Limb (tissue), 2 donors: ENCODE data around the gene DNAJC6.
"Not testable (repeated sequence)": the region's sequence is repeated elsewhere in the genome, so short reads cannot be mapped to it uniquely, and the experiment has no call there.

Source experiments
- DNase-seq, 2 donors: peaks; one replicate each; pipeline ENCODE4 v3.0.0-alpha.2; 2016; ENCODE audit errors: extremely low spot score in 2 of 2

The DNAJC6 gene

DNA sequence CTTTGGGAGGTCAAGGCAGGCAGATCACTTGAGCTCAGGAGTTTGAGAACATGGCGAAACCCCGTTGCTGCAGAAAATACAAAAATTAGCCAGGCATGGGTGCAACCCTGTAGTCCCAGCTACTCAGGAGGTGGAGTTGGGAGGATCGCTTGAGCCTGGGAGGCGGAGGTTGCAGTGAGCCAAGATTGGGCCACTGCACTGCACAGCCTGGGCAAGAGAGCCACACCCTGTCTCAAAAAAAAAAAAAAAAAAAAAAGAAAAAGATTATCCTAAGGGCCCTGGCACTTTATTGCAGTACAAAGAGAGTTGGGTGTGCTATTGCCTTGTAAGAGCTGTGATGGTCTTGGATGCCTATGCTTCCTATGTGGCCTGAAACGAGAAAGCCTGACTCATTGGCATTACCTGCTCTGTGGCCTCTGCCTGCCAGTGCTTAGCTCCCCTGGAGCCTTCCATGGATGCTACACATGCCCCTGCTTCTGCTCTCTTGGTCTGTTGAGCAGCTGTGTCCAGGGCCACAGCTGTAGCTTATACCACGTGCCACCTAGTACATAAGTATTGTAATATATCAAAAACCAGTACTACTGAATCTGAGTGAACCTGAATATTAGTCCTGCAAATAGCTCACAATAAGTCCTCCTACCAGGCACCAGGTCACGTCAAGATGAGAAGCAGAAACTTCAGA, 45.8 kb downstream of the DNAJC6 start:
- DNase-seq, result no peak

GRCh38 chr1:65357291-65357960, 48.1 kb downstream of the DNAJC6 start:
- DNase-seq, result no peak

DNA sequence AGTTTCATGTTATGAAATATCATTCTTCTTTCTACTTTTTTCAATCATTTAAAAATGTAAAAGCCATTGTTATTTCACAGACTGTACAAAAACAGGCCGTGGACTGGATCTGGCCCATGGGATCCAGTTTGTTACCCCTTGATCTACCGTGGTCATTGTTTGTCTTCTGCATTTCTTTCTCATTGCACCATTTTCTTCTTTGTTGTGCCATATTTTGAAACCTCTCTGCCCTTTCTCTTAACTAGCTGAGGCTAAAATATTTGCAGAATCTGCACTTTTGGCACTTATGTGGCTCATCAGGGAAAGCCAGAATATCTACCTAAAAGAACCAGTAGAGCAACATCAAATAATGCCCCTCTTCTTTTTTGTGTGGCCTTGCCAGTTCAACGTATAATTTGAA, 50.5 kb downstream of the DNAJC6 start:
- no peak for DNase-seq

- no peak for DNase-seq
Observed at GRCh38 chr1:65360648-65361047, 51.3 kb downstream of the DNAJC6 start.

GRCh38 chr1:65362545-65362944, 53.2 kb downstream of the DNAJC6 start:
- no peak for DNase-seq

- DNase-seq, result no peak
Observed at GRCh38 chr1:65363484-65363883, 54.1 kb downstream of the DNAJC6 start.

GRCh38 chr1:65368403-65368802, 59.1 kb downstream of the DNAJC6 start:
- DNase-seq, result no peak

- DNase-seq, result no peak
Observed at GRCh38 chr1:65371544-65371943, 62.2 kb downstream of the DNAJC6 start.

- DNase-seq, result no peak
Observed at GRCh38 chr1:65372557-65372956, 63.2 kb downstream of the DNAJC6 start.

DNA sequence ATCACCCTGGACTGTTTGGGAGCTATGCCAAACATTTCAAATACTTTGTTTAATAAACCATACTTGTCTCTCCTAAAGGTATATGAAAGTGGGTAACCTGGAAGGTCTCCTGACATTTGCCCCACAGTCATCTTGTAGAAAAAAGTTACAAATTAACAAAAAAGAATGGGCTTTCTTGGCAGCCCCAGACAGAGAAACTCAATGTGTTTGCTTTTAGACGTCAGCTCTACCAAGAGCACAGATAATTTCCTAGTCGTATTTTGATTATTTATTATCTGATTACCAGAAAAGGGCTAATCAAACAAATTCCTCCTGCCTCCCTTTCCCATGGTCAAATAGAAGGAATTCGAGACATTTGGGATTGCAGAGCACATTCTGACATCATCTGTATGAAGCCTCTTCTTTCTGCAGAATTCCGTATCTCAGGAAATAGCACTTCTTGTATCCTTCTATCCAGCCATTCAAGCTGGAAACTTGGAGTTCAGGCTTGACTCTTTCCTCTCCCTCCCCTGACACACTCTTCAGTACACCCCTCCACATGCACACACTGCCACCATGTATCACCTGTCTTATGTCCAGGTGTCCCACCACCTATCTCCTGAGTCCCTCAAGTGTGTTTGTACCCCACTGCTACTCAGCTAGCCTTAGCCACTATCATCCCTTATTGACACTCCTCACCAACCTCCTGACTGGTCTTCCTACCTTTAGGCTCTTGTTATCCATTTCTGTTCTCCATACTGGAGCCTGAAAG, 68.3 kb downstream of the DNAJC6 start:
- DNase-seq, result no peak

- DNase-seq, result no peak
Observed at GRCh38 chr1:65378247-65378946, 69.1 kb downstream of the DNAJC6 start.

DNA sequence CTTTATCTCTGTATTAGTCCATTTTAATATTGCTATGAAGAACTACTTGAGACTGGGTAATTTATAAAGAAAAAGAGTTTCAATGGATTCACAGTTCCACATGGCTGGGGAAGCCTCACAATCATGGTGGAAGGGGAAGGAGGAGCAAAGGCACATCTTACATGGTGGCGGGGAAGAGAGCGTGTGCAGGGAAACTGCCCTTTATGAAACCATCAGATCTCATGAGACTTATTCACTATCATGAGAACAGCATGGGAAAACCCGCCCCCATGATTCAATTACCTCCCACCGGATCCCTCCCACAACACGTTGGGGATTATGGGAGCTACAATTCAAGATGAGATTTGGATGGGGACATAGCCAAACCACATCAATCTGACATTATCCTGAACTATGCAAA, 75.1 kb downstream of the DNAJC6 start:
- DNase-seq, result not testable (repeated sequence)

- DNase-seq, result no peak
Observed at GRCh38 chr1:65386439-65386838, 77.1 kb downstream of the DNAJC6 start.

DNA sequence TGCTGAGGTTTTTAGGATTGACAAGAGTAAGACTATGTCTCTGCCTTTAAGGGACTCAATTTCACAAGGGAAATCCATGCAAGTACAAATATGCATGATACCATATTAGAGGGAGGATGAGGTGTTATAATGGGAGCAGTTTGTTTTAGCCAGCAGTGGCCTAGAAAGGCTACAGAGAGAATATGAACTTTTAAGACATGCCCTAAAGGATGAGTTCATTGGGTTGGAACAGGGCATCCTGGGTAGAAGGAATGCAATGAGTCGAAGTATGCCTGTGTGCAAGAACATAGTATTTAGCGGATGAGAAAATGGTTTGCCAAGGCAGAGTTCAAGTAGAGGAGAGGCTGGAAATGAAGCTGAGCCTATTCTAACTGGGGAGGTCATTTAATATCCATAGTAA, 78.5 kb downstream of the DNAJC6 start:
- no peak for DNase-seq

DNA sequence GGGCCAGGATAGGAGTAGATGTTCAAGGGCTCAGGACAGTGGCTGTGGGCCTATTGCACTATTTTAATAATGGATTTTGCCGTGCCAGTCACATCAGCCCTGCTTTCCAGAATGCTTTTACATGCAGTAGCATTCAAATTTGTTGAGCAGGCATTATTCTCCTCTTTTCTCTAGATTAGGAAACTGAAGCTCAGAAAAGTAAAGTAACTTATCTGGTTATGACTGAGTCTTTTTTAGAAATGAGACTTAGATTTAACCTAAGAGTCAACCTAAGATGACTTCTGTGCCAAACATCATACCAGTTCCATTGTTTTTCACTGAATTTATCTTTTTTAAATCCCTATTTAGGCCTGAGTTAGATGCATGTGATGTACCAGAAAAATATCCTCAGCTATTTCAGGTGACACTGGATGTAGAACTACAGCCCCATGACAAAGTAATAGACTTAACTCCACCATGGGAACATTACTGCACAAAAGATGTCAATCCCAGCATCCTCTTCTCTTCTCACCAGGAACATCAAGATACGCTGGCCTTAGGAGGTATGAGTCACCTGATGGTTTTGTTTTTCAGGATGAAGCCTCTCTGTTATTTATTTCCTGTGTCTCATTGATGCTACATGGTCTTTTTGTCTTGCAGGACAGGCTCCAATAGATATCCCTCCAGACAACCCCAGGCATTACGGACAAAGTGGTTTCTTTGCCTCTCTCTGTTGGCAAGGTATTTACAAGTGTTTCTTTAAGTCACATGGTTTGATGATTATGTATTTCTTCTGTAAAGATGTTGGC, 79.8 kb downstream of the DNAJC6 start:
- DNase-seq, result no peak

GRCh38 chr1:65392497-65392896, 83.2 kb downstream of the DNAJC6 start:
- DNase-seq, result no peak

DNA sequence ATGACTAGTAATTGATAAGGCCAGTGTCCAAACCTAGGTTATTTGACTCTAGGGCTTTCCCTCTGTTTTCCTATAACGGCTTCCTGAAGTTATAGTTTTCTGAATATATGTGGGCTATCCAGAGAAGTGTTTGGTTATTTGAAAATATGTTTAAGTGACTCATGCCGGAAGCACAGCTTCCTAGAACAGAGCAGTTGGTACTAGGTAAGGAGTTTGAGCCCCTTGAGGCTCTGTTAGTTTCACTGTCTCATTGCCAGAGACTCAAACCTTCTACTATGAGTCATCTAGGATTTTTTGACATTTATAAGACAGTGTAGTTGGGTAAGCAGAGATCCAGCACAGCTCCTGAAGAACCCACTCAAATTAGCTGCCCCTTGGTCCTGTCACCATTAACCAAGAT, 84.0 kb downstream of the DNAJC6 start:
- no peak for DNase-seq

DNA sequence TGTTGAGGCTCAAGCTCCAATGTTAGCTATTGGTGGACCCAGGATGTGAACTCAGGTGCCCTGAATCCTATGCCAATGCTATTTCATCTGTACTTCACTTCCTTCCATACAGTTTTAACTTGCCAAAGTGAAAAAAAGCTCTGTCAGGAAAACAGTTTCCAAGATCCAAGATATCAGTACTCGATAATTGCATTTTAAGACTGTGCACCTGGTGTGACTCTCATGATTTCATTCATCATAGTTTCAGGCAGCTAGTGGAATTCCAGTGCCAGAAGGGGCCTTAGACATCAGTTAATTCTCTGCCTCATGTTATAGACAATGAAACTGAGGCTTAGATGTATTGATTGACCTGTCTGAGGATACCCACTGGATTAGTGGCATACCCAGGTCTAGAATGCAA, 84.6 kb downstream of the DNAJC6 start:
- no peak for DNase-seq

GRCh38 chr1:65395887-65396612, 86.7 kb downstream of the DNAJC6 start:
- DNase-seq, result no peak

- no peak for DNase-seq
Observed at GRCh38 chr1:65398083-65398482, 88.7 kb downstream of the DNAJC6 start.

GRCh38 chr1:65399003-65399402, 89.7 kb downstream of the DNAJC6 start:
- DNase-seq, result no peak
